Neural crest cell (in vitro differentiated cells): ENCODE results near the gene MRPS27. TPM values are rescaled to one million over a fixed set of nuclear protein-coding genes. Genes with fewer than 3 reads are reported as not detected.

Source experiments
- DNase-seq: peaks from one replicate; pipeline ENCODE4 v3.0.0; 2021; ENCODE audit warnings: low read depth, mixed read lengths, low spot score
- H3K27ac Mint-ChIP-seq: one replicate; pipeline ENCODE4 v1.8.0; 2021; ENCODE audit warnings: mild to moderate bottlenecking, mixed read lengths; ENCODE audit not compliant: unreplicated experiment
- H3K27me3 Mint-ChIP-seq: 2 replicates; pipeline ENCODE4 v1.8.0; 2021; ENCODE audit warnings: low read depth, mild to moderate bottlenecking, mixed read lengths
- H3K36me3 Mint-ChIP-seq: 2 replicates; pipeline ENCODE4 v1.8.0; 2021; ENCODE audit warnings: low read depth, mild to moderate bottlenecking, mixed read lengths
- H3K4me1 Mint-ChIP-seq: 2 replicates; pipeline ENCODE4 v1.8.0; 2021; ENCODE audit warnings: mixed read lengths
- H3K4me3 Mint-ChIP-seq: one replicate; pipeline ENCODE4 v1.8.0; 2021; ENCODE audit warnings: mild to moderate bottlenecking, mixed read lengths
- H3K9me3 Mint-ChIP-seq: 2 replicates; pipeline ENCODE4 v1.8.0; 2021; ENCODE audit warnings: mixed read lengths
- CTCF ChIP-seq: fragments of 200-600 bp; sonication (generic); conservative IDR thresholded peaks from 2 replicates; pipeline ENCODE4 v1.5.0; 2021; ENCODE audit warnings: antibody characterized with exemption, mild to moderate bottlenecking
- total RNA-seq: library from RNA; stranded (reverse); gene quantifications from 2 replicates; pipeline ENCODE4 v1.2.1, GENCODE V29; 2021

The MRPS27 gene
- total RNA-seq, 1 donor from 2014 or later: 86.5 TPM

- Mint-ChIP-seq H3K9me3 (no peaks in the 10 kb centered on the region), H3K4me1 (no peaks in the 10 kb centered on the region), H3K27ac (no peak overlapping the region), H3K4me3 (no peak overlapping the region), H3K27me3 (no peaks in the 10 kb centered on the region), H3K36me3 (peaks cover 12% of the 10 kb centered on the region)
- TF ChIP-seq CTCF: no peak
- DNase-seq: no peak
Observed at GRCh38 chr5:72284559-72285423, 35.2 kb downstream of the MRPS27 start.

- H3K27me3 Mint-ChIP-seq: no peaks in the 10 kb centered on the region
- no peaks in the 10 kb centered on the region for H3K4me1 Mint-ChIP-seq
- H3K4me3 Mint-ChIP-seq: no peak overlapping the region
- no peak overlapping the region for H3K27ac Mint-ChIP-seq
- peaks cover 15% of the 10 kb centered on the region for H3K36me3 Mint-ChIP-seq
- no peak for DNase-seq
- TF ChIP-seq CTCF: no peak
- peaks cover 4% of the 10 kb centered on the region for H3K9me3 Mint-ChIP-seq
Observed at GRCh38 chr5:72283358-72283757, 36.7 kb downstream of the MRPS27 start.

GRCh38 chr5:72282878-72283277 is 37.2 kb downstream of the MRPS27 start:
- DNase-seq: no peak
- Mint-ChIP-seq H3K36me3 (peaks cover 15% of the 10 kb centered on the region), H3K4me1 (no peaks in the 10 kb centered on the region), H3K9me3 (peaks cover 4% of the 10 kb centered on the region), H3K27ac (no peak overlapping the region), H3K4me3 (no peak overlapping the region), H3K27me3 (no peaks in the 10 kb centered on the region)
- no peak for TF ChIP-seq CTCF

- Mint-ChIP-seq H3K4me3 (no peak overlapping the region), H3K4me1 (no peaks in the 10 kb centered on the region), H3K36me3 (peaks cover 18% of the 10 kb centered on the region), H3K9me3 (peaks cover 4% of the 10 kb centered on the region), H3K27ac (no peak overlapping the region), H3K27me3 (no peaks in the 10 kb centered on the region)
- DNase-seq: no peak
- TF ChIP-seq CTCF: no peak
Observed at GRCh38 chr5:72281764-72282499, 38.1 kb downstream of the MRPS27 start.

GRCh38 chr5:72281430-72281763 is 38.6 kb downstream of the MRPS27 start:
- no peaks in the 10 kb centered on the region for H3K4me1 Mint-ChIP-seq
- H3K27ac Mint-ChIP-seq: no peak overlapping the region
- H3K27me3 Mint-ChIP-seq: no peaks in the 10 kb centered on the region
- no peak overlapping the region for H3K4me3 Mint-ChIP-seq
- no peak for DNase-seq
- TF ChIP-seq CTCF: no peak
- H3K36me3 Mint-ChIP-seq: peaks cover 22% of the 10 kb centered on the region
- peaks cover 5% of the 10 kb centered on the region for H3K9me3 Mint-ChIP-seq
